K562 (cell line): ENCODE data around the gene USP14. TPM values are rescaled to one million over a fixed set of nuclear protein-coding genes. Genes with fewer than 3 reads are reported as not detected.

Source experiments
- ATAC-seq: fragments of 200-7000 bp; cut with Tn5 transposase; 3 replicates; pipeline ENCODE4 v1.9.1; 2020; ENCODE audit warnings: moderate library complexity
- BruUV-seq: library from RNA; stranded (reverse); fragments of 400-500 nt; replicated peaks from 2 replicates; lab custom pipeline; 2021; lab: Mats Ljungman, UMichigan
- CTCF ChIA-PET: fragments of 300-600 bp; formaldehyde crosslinking; extraction: SDS; loops from one replicate; lab custom pipeline; 2021; ENCODE audit warnings: low intra/inter-chr PET ratio; lab: Yijun Ruan, JAX
- POLR2A ChIA-PET: fragments of 300-600, 350-650 bp; sonication (Branson Sonifier 250); formaldehyde crosslinking; extraction: SDS; loops from one replicate; lab custom pipeline; 2021; ENCODE audit warnings: antibody characterized with exemption, inconsistent platforms; lab: Yijun Ruan, JAX
- DNase-seq, 4 experiments: peaks; one replicate each; pipeline versions ENCODE4 v3.0.0 to v3.0.0-alpha.2; 2011 to 2018; ENCODE audit warnings: low spot score in 3 of 4, mixed read lengths in 3 of 4; ENCODE audit errors: extremely low read depth in 1 of 4
- FAIRE-seq: peaks from 2 replicates; lab custom pipeline; 2011; peaks lifted over from hg19 to GRCh38; lab: Jason Lieb, UNC
- H2AFZ ChIP-seq: 2 replicates; pipeline ENCODE4 v1.6.0; 2011; ENCODE audit warnings: low read depth, low read length, control low read depth, inconsistent platforms
- H3K27ac ChIP-seq: fragments of 200-600 bp; 3 replicates; pipeline ENCODE4 v1.8.0; 2011; ENCODE audit warnings: low read depth, mild to moderate bottlenecking, control low read depth, inconsistent platforms, low read length, moderate library complexity, mixed read lengths; ENCODE audit errors: extremely low read depth
- H3K27me3 ChIP-seq, 2 experiments: fragments of 300-600 bp in 1 of 2; 2 replicates in 1 of 2; 3 replicates in 1 of 2; pipeline versions ENCODE4 v1.6.0 to v1.8.0; 2011; ENCODE audit warnings: inconsistent platforms in 2 of 2, low read length in 2 of 2, mild to moderate bottlenecking in 1 of 2, mixed read lengths in 1 of 2, moderate library complexity in 1 of 2; ENCODE audit not compliant: control insufficient read depth in 2 of 2, insufficient read depth in 2 of 2
- H3K36me3 ChIP-seq: fragments of 300-600 bp; 3 replicates; pipeline ENCODE4 v1.8.0; 2011; ENCODE audit warnings: mild to moderate bottlenecking, low read length, inconsistent platforms; ENCODE audit not compliant: control insufficient read depth, insufficient read depth
- H3K4me1 ChIP-seq, 2 experiments: fragments of 200-600 bp in 1 of 2; replicated peaks in 1 of 2; 2 replicates in 1 of 2; 3 replicates in 1 of 2; pipeline versions ENCODE4 v1.5.1 to v1.8.0; 2011; ENCODE audit warnings: inconsistent platforms in 2 of 2, low read length in 2 of 2, mild to moderate bottlenecking in 1 of 2, mixed read lengths in 1 of 2, moderate library complexity in 1 of 2; ENCODE audit not compliant: control insufficient read depth in 2 of 2, insufficient read depth in 2 of 2
- H3K4me2 ChIP-seq: 2 replicates; pipeline ENCODE4 v1.6.1; 2011; ENCODE audit warnings: low read length, control low read depth, inconsistent platforms, mixed read lengths; ENCODE audit not compliant: insufficient read depth
- H3K4me3 ChIP-seq: fragments of 200-600 bp; sonication (generic), shearing (Covaris generic); 2 replicates; pipeline ENCODE4 v1.5.1; 2016; ENCODE audit warnings: control low read depth, inconsistent platforms
- H3K79me2 ChIP-seq: fragments of 200-600 bp; 3 replicates; pipeline ENCODE4 v1.8.0; 2011; ENCODE audit warnings: low read length, inconsistent platforms; ENCODE audit not compliant: control insufficient read depth, insufficient read depth
- H3K9ac ChIP-seq, 2 experiments: 2 replicates each; pipeline versions ENCODE4 v1.6.0 to v1.6.1; 2011; ENCODE audit warnings: low read depth in 2 of 2, low read length in 2 of 2, control low read depth in 1 of 2, inconsistent platforms in 1 of 2, mild to moderate bottlenecking in 1 of 2, mixed read lengths in 1 of 2; ENCODE audit not compliant: insufficient read depth in 1 of 2
- H3K9me1 ChIP-seq: one replicate; pipeline ENCODE4 v1.6.0; 2011; ENCODE audit warnings: inconsistent platforms, mild to moderate bottlenecking, low read length, moderate library complexity; ENCODE audit not compliant: control insufficient read depth, insufficient read depth
- H3K9me3 ChIP-seq: replicated peaks from 2 replicates; pipeline ENCODE4 v1.5.1; 2011; ENCODE audit warnings: low read depth, low read length, inconsistent platforms; ENCODE audit not compliant: control insufficient read depth, insufficient read depth
- H4K20me1 ChIP-seq: replicated peaks from 2 replicates; pipeline ENCODE4 v1.6.1; 2011; ENCODE audit warnings: low read length, inconsistent platforms, mixed read lengths; ENCODE audit not compliant: control insufficient read depth, insufficient read depth
- CBFA2T3 ChIP-seq: fragments of 450-650 bp; IDR thresholded peaks from 2 replicates; pipeline ENCODE4 v1.6.1; 2017
- JUNB ChIP-seq: fragments of 450-650 bp; formaldehyde crosslinking; conservative IDR thresholded peaks from 2 replicates; pipeline ENCODE4 v1.4.0; 2020; ENCODE audit warnings: mild to moderate bottlenecking
- MAFF ChIP-seq: IDR thresholded peaks from 2 replicates; pipeline ENCODE4 v1.6.1; 2012; ENCODE audit warnings: low read length, improper control_type of control experiment
- MEF2A ChIP-seq: IDR thresholded peaks from 2 replicates; pipeline ENCODE4 v1.6.1; 2011; ENCODE audit warnings: low read depth, mild to moderate bottlenecking, low read length, moderate library complexity; ENCODE audit not compliant: control insufficient read depth
- NR4A1 ChIP-seq, 2 experiments: fragments of 250-450 bp in 1 of 2; fragments of 450-650 bp in 1 of 2; sonication (Bioruptor Pico) in 1 of 2; IDR thresholded peaks; 2 replicates each; pipeline versions ENCODE4 v1.4.0 to v1.6.1; 2016 to 2020; ENCODE audit warnings: mild to moderate bottlenecking in 2 of 2, missing compliant biosample characterization in 1 of 2, missing genetic modification characterization in 1 of 2, moderate library complexity in 1 of 2
- POLR3G ChIP-seq: IDR thresholded peaks from 2 replicates; pipeline ENCODE4 v1.6.1; 2011; ENCODE audit not compliant: insufficient read length, insufficient replicate concordance; ENCODE audit errors: extremely low read depth
- RBM15 ChIP-seq: fragments of 200-400 bp; formaldehyde crosslinking; IDR thresholded peaks from 2 replicates; pipeline ENCODE4 v1.6.1; 2018; ENCODE audit warnings: mild to moderate bottlenecking, low read length, moderate library complexity; ENCODE audit not compliant: insufficient read depth
- SLC30A9 ChIP-seq: fragments of 250-450 bp; sonication (Bioruptor Pico); IDR thresholded peaks from 2 replicates; pipeline ENCODE4 v1.8.0; 2022; ENCODE audit warnings: mild to moderate bottlenecking, moderate library complexity
- TCF3 ChIP-seq: sonication (generic); formaldehyde crosslinking; IDR thresholded peaks from 2 replicates; pipeline ENCODE4 v1.4.0; 2020; ENCODE audit warnings: mild to moderate bottlenecking, missing genetic modification reagents
- ZFX ChIP-seq: sonication (generic); formaldehyde crosslinking; IDR thresholded peaks from 2 replicates; pipeline ENCODE4 v1.8.0; 2022; ENCODE audit warnings: mild to moderate bottlenecking, missing genetic modification reagents, moderate library complexity
- ZNF274 ChIP-seq: IDR thresholded peaks from 2 replicates; pipeline ENCODE4 v1.6.1; 2011; ENCODE audit warnings: low read depth, mild to moderate bottlenecking, low read length, moderate library complexity, borderline replicate concordance
- ZNF444 ChIP-seq: fragments of 250-450 bp; sonication (Bioruptor Pico); IDR thresholded peaks from 2 replicates; pipeline ENCODE4 v1.4.0; 2020; ENCODE audit warnings: mild to moderate bottlenecking, moderate library complexity
- WGBS: fragments of 100-300 bp; shearing (Covaris generic); methylation state at CpG from one replicate; pipeline ENCODE4 v1.1.6; 2016; ENCODE audit warnings: low coverage, mixed read lengths; ENCODE audit not compliant: insufficient coverage; ENCODE audit errors: missing lambda C conversion rate; 5-methylcytosine and 5-hydroxymethylcytosine counted together
- in situ Hi-C: fragments of 300-500 bp; cut with MboI; formaldehyde crosslinking; loops from 4 replicates; pipeline ENCODE4 v1.15.0; 2018; ENCODE audit warnings: inconsistent platforms, mixed read lengths
- intact Hi-C: fragments of 100-400 bp; cut with micrococcal nuclease; formaldehyde crosslinking; loops from 2 replicates; pipeline ENCODE4 v1.14.2; 2022
- polyA plus RNA-seq, 8 experiments: library from polyadenylated mRNA; depleted of rRNA in 4 of 8; stranded (reverse) in 5 of 8; unstranded in 3 of 8; fragments of >200 nt; fragmentation: Nextera tagmentation in 2 of 8; fragmentation: Illumina TruSeq in 1 of 8; extraction: Ambion mirVana in 2 of 8; extraction: Trizol in 1 of 8; gene quantifications; 2 replicates each; pipeline versions ENCODE4 v1.2.1 to v1.2.3, GENCODE V29; 2011 to 2014; ENCODE audit warnings: inconsistent platforms in 1 of 8, missing spikeins in 1 of 8
- total RNA-seq, 7 experiments: library from RNA; depleted of rRNA in 6 of 7; stranded (reverse); fragments of >200 nt in 6 of 7; fragmentation: Illumina TruSeq in 2 of 7; extraction: Trizol in 2 of 7; gene quantifications; 2 replicates each; pipeline versions ENCODE4 v1.2.1 to v1.2.3, GENCODE V29; 2011 to 2021; ENCODE audit warnings: low replicate concordance in 1 of 7
- TF ChIP-seq, protein P1 (sequence below): fragments of 450-650 bp; IDR thresholded peaks from one replicate; pipeline ENCODE4 v1.6.1; 2018; ENCODE audit warnings: mild to moderate bottlenecking, moderate library complexity; ENCODE audit not compliant: partially characterized antibody
- TF ChIP-seq, protein P2 (sequence below): sonication (generic); formaldehyde crosslinking; IDR thresholded peaks from 2 replicates; pipeline ENCODE4 v1.8.1; 2022; ENCODE audit warnings: missing genetic modification reagents

USP14 gene
- total and polyA plus RNA-seq, 9 of the 15 experiments (the other 6 are each of a cell fraction or from before 2014, with no cell fraction given), result 18.7 to 129 (median 40.3) TPM

DNA sequence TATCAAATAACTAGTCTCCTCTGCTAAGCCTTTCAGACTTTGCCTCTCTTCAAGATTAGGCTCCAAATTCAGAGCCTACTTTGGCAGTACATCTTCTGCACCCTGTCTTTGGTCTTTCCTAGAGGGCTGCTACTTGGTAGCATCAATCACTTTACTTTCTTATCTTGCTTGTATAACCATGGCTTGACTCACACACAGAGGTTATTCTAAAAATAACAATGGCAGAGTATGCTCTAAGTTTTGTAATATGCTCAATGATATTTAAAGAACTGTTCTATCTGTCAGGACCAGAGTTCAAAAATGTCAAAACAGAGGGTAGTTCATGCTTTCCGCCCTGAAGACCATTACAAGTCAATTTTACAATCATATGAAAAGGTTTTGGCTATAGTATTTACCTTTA is 81.8 kb downstream of the USP14 start:
- H3K36me3 ChIP-seq, result peaks cover 50% of the 10 kb centered on the region
- in situ Hi-C loops, result no loop called here
- H3K27me3 ChIP-seq, result no peaks in the 10 kb centered on the region
- H3K9ac ChIP-seq, result no peak overlapping the region
- no peaks in the 10 kb centered on the region for H3K4me1 ChIP-seq
- no peak overlapping the region for H3K4me3 ChIP-seq
- TF ChIP-seq MEF2A (peak; percentile 18; the same call in 1 of the 2 replicates), CBFA2T3 (peak; percentile 27; the same call in 1 of the 2 replicates), RBM15 (no peak), TCF3 (CRISPR knock-in tag) (peak; percentile 67; the same call in 1 of the 2 replicates)
- ATAC-seq, result no peak
- no peaks in the 10 kb centered on the region for H3K9me1 ChIP-seq
- H3K79me2 ChIP-seq, result no peaks in the 10 kb centered on the region
- H4K20me1 ChIP-seq, result no peaks in the 10 kb centered on the region
- POLR2A ChIA-PET, result no interaction called here
- intact Hi-C loops, result no loop called here
- H2AFZ ChIP-seq, result no peak overlapping the region
- no TSS peak for BruUV-seq
- no peak overlapping the region for H3K4me2 ChIP-seq
- CTCF ChIA-PET, result interaction anchor here (0.6 kb wide), 1 partner anchor 49 kb away, joined by 3 read pairs; no protein-coding TSS in a partner anchor
- peak in 1 of 4 experiments; percentile 12 for DNase-seq
- no peak overlapping the region for H3K27ac ChIP-seq
- 90% methylated on average over 1 of the region's 1 CpG for WGBS
- H3K9me3 ChIP-seq, result no peaks in the 10 kb centered on the region
- FAIRE-seq, result no peak

DNA sequence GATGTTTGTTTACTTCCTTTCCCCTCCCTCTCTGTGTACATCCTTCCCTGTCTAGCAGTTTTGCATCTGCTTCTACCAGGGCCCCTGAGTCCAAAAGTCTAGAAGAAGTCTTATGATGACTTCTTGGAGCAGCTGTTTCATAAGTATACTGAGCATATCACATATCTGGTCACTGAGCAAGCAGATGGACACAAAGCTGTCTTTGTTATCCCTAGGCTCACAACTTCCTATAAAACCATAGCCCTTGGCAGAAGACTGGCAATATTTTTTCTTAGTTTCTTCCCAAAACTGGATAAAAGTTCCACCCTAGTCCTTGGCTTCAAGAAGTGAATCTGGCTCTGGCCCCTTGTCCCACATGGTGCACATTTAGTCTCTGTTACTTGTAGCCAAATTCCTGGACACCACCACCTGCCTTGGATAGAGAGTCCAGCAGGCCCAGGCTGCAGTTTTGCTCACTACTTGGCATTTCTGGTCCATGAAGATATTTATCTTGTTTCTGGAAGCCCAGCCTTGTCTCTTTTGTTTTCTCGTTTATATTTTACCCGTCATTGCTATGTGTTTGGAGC is 87.0 kb downstream of the USP14 start:
- in situ Hi-C loops, result no loop called here
- TF ChIP-seq NR4A1 (CRISPR knock-in tag; IDR thresholded peaks at IDR 0.05) (no peak), NR4A1 (tag; IDR thresholded peaks at IDR 0.05) (no peak), ZFX (no peak), POLR3G (no peak), ZNF444 (CRISPR knock-in tag) (no peak), SLC30A9 (CRISPR knock-in tag) (no peak), MAFF (no peak), ZNF274 (no peak), JUNB (no peak)
- TF ChIP-seq, protein P1, sequence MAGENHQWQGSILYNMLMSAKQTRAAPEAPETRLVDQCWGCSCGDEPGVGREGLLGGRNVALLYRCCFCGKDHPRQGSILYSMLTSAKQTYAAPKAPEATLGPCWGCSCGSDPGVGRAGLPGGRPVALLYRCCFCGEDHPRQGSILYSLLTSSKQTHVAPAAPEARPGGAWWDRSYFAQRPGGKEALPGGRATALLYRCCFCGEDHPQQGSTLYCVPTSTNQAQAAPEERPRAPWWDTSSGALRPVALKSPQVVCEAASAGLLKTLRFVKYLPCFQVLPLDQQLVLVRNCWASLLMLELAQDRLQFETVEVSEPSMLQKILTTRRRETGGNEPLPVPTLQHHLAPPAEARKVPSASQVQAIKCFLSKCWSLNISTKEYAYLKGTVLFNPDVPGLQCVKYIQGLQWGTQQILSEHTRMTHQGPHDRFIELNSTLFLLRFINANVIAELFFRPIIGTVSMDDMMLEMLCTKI, result no peak
- TF ChIP-seq, protein P2, sequence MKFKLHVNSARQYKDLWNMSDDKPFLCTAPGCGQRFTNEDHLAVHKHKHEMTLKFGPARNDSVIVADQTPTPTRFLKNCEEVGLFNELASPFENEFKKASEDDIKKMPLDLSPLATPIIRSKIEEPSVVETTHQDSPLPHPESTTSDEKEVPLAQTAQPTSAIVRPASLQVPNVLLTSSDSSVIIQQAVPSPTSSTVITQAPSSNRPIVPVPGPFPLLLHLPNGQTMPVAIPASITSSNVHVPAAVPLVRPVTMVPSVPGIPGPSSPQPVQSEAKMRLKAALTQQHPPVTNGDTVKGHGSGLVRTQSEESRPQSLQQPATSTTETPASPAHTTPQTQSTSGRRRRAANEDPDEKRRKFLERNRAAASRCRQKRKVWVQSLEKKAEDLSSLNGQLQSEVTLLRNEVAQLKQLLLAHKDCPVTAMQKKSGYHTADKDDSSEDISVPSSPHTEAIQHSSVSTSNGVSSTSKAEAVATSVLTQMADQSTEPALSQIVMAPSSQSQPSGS (CRISPR knock-in tag), result no peak

More for the DNA sequence above, 87.0 kb downstream of the USP14 start:
- no peaks in the 10 kb centered on the region for H3K27me3 ChIP-seq
- CTCF ChIA-PET, result no interaction called here
- no peak overlapping the region for H3K27ac ChIP-seq
- H4K20me1 ChIP-seq, result no peaks in the 10 kb centered on the region
- no peak overlapping the region for H3K4me2 ChIP-seq
- H3K4me3 ChIP-seq, result no peak overlapping the region
- no peaks in the 10 kb centered on the region for H3K9me3 ChIP-seq
- no peak overlapping the region for H2AFZ ChIP-seq
- intact Hi-C loops, result no loop called here
- H3K36me3 ChIP-seq, result peaks cover 81% of the 10 kb centered on the region
- WGBS, result 94% methylated on average over 2 of the region's 2 CpGs
- no peaks in the 10 kb centered on the region for H3K9me1 ChIP-seq
- DNase-seq (no peak), ATAC-seq (no peak), FAIRE-seq (no peak)
- H3K4me1 ChIP-seq, result no peaks in the 10 kb centered on the region
- no peak overlapping the region for H3K9ac ChIP-seq
- POLR2A ChIA-PET, result no interaction called here
- no TSS peak for BruUV-seq
- H3K79me2 ChIP-seq, result no peaks in the 10 kb centered on the region
